ENCODE results near the gene DDA1. TPM values are rescaled to one million over a fixed set of nuclear protein-coding genes. Genes with fewer than 3 reads are reported as not detected.

DDA1 gene
- total and polyA plus RNA-seq, 9 of the 15 experiments (the other 6 are each of a cell fraction or from before 2014, with no cell fraction given): 1.4 to 83.8 (median 33.8) TPM

GRCh38 chr19:17304386-17305215 lies 4.8 kb upstream of the DDA1 start:
- no peaks in the 10 kb centered on the region for H3K27me3 ChIP-seq (ENCODE audit: control insufficient read depth in 2 of 2, insufficient read depth in 2 of 2, low read length in 2 of 2)
- H3K9ac ChIP-seq (ENCODE audit: insufficient read depth in 1 of 2, low read depth in 2 of 2, low read length in 2 of 2): peak overlapping the region; percentile 20 to 55; a peak in 2 of 4 replicates
- H2AFZ ChIP-seq (ENCODE audit: low read depth, low read length): peak overlapping the region; percentile 88; the same call in 1 of the 2 replicates
- ATAC-seq (no peak), FAIRE-seq (no peak), DNase-seq (ENCODE audit: extremely low read depth in 1 of 4, low spot score in 3 of 4) (no peak)
- POLR2A ChIA-PET: interaction anchor here (0.6 to 1.6 kb wide), 6 partner anchors 10 to 1656 kb away, joined by 3 to 6 read pairs (median 4); partner anchors contain the start of gene BABAM1
- no peaks in the 10 kb centered on the region for H4K20me1 ChIP-seq (replicated peaks; ENCODE audit: control insufficient read depth, insufficient read depth, low read length)
- H3K79me2 ChIP-seq (ENCODE audit: control insufficient read depth, insufficient read depth, low read length): peaks cover 34% of the 10 kb centered on the region
- H3K4me3 ChIP-seq: no peak overlapping the region
- no peaks in the 10 kb centered on the region for H3K9me1 ChIP-seq (ENCODE audit: control insufficient read depth, insufficient read depth, low read length)
- in situ Hi-C loops (cut with MboI) (no loop called here), intact Hi-C loops (cut with micrococcal nuclease) (loop anchor here (1.0 kb wide), 1 partner anchor 10 kb away; no protein-coding TSS in a partner anchor)
- peaks cover 14% of the 10 kb centered on the region for H3K36me3 ChIP-seq (ENCODE audit: control insufficient read depth, insufficient read depth, low read length)
- CTCF ChIA-PET (ENCODE audit: low intra/inter-chr PET ratio): interaction anchor here (0.6 to 1.1 kb wide), 3 partner anchors 30 to 86 kb away, joined by 3 read pairs; partner anchors contain the start of gene ANO8
- H3K4me2 ChIP-seq (ENCODE audit: insufficient read depth, low read length): no peak overlapping the region
- no peak overlapping the region for H3K27ac ChIP-seq (ENCODE audit: extremely low read depth, low read depth, low read length)
- no peaks in the 10 kb centered on the region for H3K9me3 ChIP-seq (replicated peaks; ENCODE audit: control insufficient read depth, insufficient read depth, low read depth, low read length)
- 63% methylated on average over 12 of the region's 12 CpGs for WGBS (ENCODE audit: insufficient coverage, low coverage, missing lambda C conversion rate)
- H3K4me1 ChIP-seq (replicated peaks in 1 of 2; ENCODE audit: control insufficient read depth in 2 of 2, insufficient read depth in 2 of 2, low read length in 2 of 2): peaks cover 26 to 67% of the 10 kb centered on the region in 2 experiments; a peak in 4 of 5 replicates
- no TSS peak for BruUV-seq (replicated peaks)
- TF ChIP-seq NFXL1 (CRISPR knock-in tag; IDR thresholded peaks at IDR 0.05) (no peak), ZNF124 (CRISPR knock-in tag; IDR thresholded peaks at IDR 0.05) (no peak), ELF1 (tag; IDR thresholded peaks at IDR 0.05) (0 out of 2 replicates have a peak, but pooled peaks have one; percentile 2), ZBTB2 (IDR thresholded peaks at IDR 0.05) (no peak), TAF7 (tag; IDR thresholded peaks at IDR 0.05) (no peak), ZNF121 (CRISPR knock-in tag; conservative IDR thresholded peaks at IDR 0.05) (peak; percentile 44; the same call in 1 of the 2 replicates), ZNF146 (CRISPR knock-in tag; IDR thresholded peaks at IDR 0.05; ENCODE audit: unreplicated experiment) (no peak), CHAMP1 (IDR thresholded peaks at IDR 0.05) (no peak), ZNF407 (IDR thresholded peaks at IDR 0.05; ENCODE audit: low read depth) (0 out of 2 replicates have a peak, but pooled peaks have one; percentile 30)

Measured in K562 (cell line).